Measurements from ENCODE around the gene RNF38.
"Not testable (repeated sequence)": the region's sequence is repeated elsewhere in the genome, so short reads cannot be mapped to it uniquely, and the experiment has no call there.

The RNF38 gene

GRCh38 chr9:36392489-36392888 is 7.6 kb downstream of the RNF38 start:
- no peak for TF ChIP-seq CTCF (conservative IDR thresholded peaks at IDR 0.05; ENCODE audit: low read depth, low read length)
- peak; percentile 40 for DNase-seq (ENCODE audit: low read depth)
- no peak overlapping the region for H3K4me3 ChIP-seq (ENCODE audit: low read depth, low read length)

GRCh38 chr9:36389590-36389989 is 10.5 kb downstream of the RNF38 start:
- no peak overlapping the region for H3K4me3 ChIP-seq (ENCODE audit: low read depth, low read length)
- no peak for DNase-seq (ENCODE audit: low read depth)
- TF ChIP-seq CTCF (conservative IDR thresholded peaks at IDR 0.05; ENCODE audit: low read depth, low read length): no peak

GRCh38 chr9:36386396-36386965 is 13.6 kb downstream of the RNF38 start:
- not testable (repeated sequence) for H3K4me3 ChIP-seq (ENCODE audit: low read depth, low read length); DNase-seq (ENCODE audit: low read depth)

DNA sequence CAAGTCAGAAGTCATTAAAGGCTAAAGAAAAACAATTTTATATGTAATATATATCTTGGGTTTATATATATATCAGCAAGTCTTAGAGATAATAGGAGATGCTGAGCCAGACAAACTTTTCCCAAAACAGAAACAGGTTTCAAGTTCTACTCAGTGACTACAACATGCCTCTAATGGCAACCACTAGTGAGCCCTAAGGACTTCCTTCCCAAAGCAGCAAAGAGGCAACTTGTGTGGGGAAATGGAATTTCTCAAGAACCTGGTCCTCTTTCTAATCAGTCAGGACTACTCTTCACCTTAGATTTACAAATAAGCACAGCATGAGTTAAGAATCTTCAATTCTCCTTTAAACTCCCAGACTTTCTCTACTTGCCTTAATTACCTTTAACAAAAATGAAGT is 17.6 kb downstream of the RNF38 start:
- H3K4me3 ChIP-seq (ENCODE audit: low read depth, low read length): no peak overlapping the region
- TF ChIP-seq CTCF (conservative IDR thresholded peaks at IDR 0.05; ENCODE audit: low read depth, low read length): no peak
- peak; percentile 13 for DNase-seq (ENCODE audit: low read depth)

DNA sequence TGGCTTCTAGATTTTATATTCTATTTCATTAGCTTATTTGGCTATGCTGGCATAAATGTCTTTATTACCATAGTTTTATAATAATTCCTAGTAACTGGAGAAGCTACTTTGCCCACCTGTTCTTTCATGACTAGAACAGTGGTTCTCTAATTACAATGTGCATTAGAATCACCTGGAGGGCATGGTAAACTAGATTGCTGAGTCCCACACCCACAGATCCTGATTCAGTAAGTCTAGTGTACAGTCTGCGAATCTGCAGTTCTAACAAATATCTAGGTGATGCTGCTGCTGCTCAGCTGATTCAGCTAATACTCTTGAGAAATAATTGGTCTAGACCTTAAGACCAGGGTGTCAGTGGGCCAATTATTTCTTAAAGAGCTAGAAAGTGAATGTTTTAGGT is 35.5 kb downstream of the RNF38 start:
- DNase-seq (ENCODE audit: low read depth): no peak
- no peak for TF ChIP-seq CTCF (conservative IDR thresholded peaks at IDR 0.05; ENCODE audit: low read depth, low read length)
- no peak overlapping the region for H3K4me3 ChIP-seq (ENCODE audit: low read depth, low read length)

DNA sequence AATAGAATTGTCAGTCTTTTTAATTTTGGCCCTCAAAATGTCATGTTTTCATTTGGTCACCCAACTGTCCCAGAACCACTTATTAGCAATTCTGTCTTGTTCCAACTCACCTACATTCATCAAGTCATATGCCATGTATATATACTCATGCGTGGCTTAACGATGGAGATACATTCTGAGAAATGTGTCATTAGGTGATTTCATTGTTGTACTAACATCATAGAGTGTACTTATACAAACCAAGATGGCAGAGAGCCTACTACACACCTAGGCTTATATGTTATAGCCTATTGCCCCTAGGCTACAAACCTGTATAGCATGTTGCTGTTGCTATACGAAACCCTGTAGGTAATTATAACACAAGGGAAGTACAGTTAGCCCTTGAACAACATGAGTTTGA is 36.6 kb downstream of the RNF38 start:
- no peak for TF ChIP-seq CTCF (conservative IDR thresholded peaks at IDR 0.05; ENCODE audit: low read depth, low read length)
- DNase-seq (ENCODE audit: low read depth): no peak
- H3K4me3 ChIP-seq (ENCODE audit: low read depth, low read length): no peak overlapping the region

DNA sequence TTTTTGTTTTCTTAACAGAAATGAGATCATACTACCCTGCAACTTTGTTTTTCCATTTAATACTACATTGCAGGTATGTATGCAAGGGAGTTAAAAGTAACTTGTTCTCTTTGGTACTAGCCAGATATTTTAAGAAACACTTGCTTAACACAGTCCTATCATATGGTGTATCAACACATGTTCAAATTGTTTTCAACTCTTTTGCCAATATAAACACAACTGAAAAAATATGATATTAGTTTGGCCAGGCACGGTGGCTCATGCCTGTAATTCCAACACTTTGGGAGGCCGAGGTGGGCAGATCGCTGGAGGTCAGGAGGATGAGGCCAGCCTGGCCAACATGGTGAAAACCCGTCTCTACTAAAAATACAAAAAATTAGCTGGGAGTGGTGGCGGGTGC is 41.6 kb downstream of the RNF38 start:
- peak; percentile 14 for DNase-seq (ENCODE audit: low read depth)

More for the DNA sequence above, 41.6 kb downstream of the RNF38 start:
- H3K4me3 ChIP-seq (ENCODE audit: low read depth, low read length): no peak overlapping the region
- no peak for TF ChIP-seq CTCF (conservative IDR thresholded peaks at IDR 0.05; ENCODE audit: low read depth, low read length)

Data from choroid plexus epithelial cell (primary cell).